Measurements from ENCODE around the gene CDH22. TPM values are rescaled to one million over a fixed set of nuclear protein-coding genes. Genes with fewer than 3 reads are reported as not detected.

Gene CDH22
- total and polyA plus RNA-seq, 9 of the 15 experiments (the other 6 are each of a cell fraction or from before 2014, with no cell fraction given) = 0.07 to 0.08 TPM; not detected in 7

GRCh38 chr20:46222521-46223007 lies 85.7 kb downstream of the CDH22 start:
- POLR2A ChIA-PET = no interaction called here
- peaks cover 3% of the 10 kb centered on the region for H3K9me1 ChIP-seq (ENCODE audit: control insufficient read depth, insufficient read depth, low read length)
- DNase-seq (ENCODE audit: extremely low read depth in 1 of 4, low spot score in 3 of 4) = no peak
- H3K9ac ChIP-seq (ENCODE audit: insufficient read depth in 1 of 2, low read depth in 2 of 2, low read length in 2 of 2) = no peak overlapping the region
- peaks cover 11 to 24% of the 10 kb centered on the region in 2 experiments; a peak in 4 of 5 replicates for H3K4me1 ChIP-seq (replicated peaks in 1 of 2; ENCODE audit: control insufficient read depth in 2 of 2, insufficient read depth in 2 of 2, low read length in 2 of 2)
- H3K9me3 ChIP-seq (replicated peaks; ENCODE audit: control insufficient read depth, insufficient read depth, low read depth, low read length) = no peaks in the 10 kb centered on the region
- H3K36me3 ChIP-seq (ENCODE audit: control insufficient read depth, insufficient read depth, low read length) = no peaks in the 10 kb centered on the region
- in situ Hi-C loops (cut with MboI) (no loop called here), intact Hi-C loops (cut with micrococcal nuclease) (no loop called here)
- CTCF ChIA-PET (ENCODE audit: low intra/inter-chr PET ratio) = no interaction called here
- H3K79me2 ChIP-seq (ENCODE audit: control insufficient read depth, insufficient read depth, low read length) = no peaks in the 10 kb centered on the region
- BruUV-seq (replicated peaks) = no TSS peak
- no peak overlapping the region for H3K4me2 ChIP-seq (ENCODE audit: insufficient read depth, low read length)
- no peak overlapping the region for H3K27ac ChIP-seq (ENCODE audit: extremely low read depth, low read depth, low read length)
- 26% methylated on average over 14 of the region's 14 CpGs for WGBS (ENCODE audit: insufficient coverage, low coverage, missing lambda C conversion rate)
- peaks cover 0 to 16% of the 10 kb centered on the region in 2 experiments; a peak in 2 of 5 replicates for H3K27me3 ChIP-seq (ENCODE audit: control insufficient read depth in 2 of 2, insufficient read depth in 2 of 2, low read length in 2 of 2)
- no peak overlapping the region for H2AFZ ChIP-seq (ENCODE audit: low read depth, low read length)
- ATAC-seq = no peak
- TF ChIP-seq MYBL2 (IDR thresholded peaks at IDR 0.05; ENCODE audit: low read depth) = no peak
- TF ChIP-seq MYBL2 (CRISPR knock-in tag; IDR thresholded peaks at IDR 0.05; ENCODE audit: borderline replicate concordance) = no peak
- TF ChIP-seq ZNF316 (IDR thresholded peaks at IDR 0.05) = 0 out of 2 replicates have a peak, but pooled peaks have one; percentile 4
- TF ChIP-seq C11orf30 (IDR thresholded peaks at IDR 0.05; ENCODE audit: low read depth) = peak; percentile 29; the same call in 1 of the 2 replicates
- no peak for FAIRE-seq
- no peaks in the 10 kb centered on the region; the same call in 1 of the 2 replicates for H4K20me1 ChIP-seq (replicated peaks; ENCODE audit: control insufficient read depth, insufficient read depth, low read length)
- H3K4me3 ChIP-seq = no peak overlapping the region

- WGBS (ENCODE audit: insufficient coverage, low coverage, missing lambda C conversion rate) = 32% methylated on average over 9 of the region's 9 CpGs
- H3K79me2 ChIP-seq (ENCODE audit: control insufficient read depth, insufficient read depth, low read length) = no peaks in the 10 kb centered on the region
Observed at GRCh38 chr20:46221256-46221833, 87.0 kb downstream of the CDH22 start.

More at GRCh38 chr20:46221256-46221833, 87.0 kb downstream of the CDH22 start:
- H3K4me3 ChIP-seq = no peak overlapping the region
- intact Hi-C loops (cut with micrococcal nuclease) = no loop called here
- DNase-seq (ENCODE audit: extremely low read depth in 1 of 4, low spot score in 3 of 4) (no peak), FAIRE-seq (peak; percentile 51), ATAC-seq (no peak)
- TF ChIP-seq ETV1 (tag; conservative IDR thresholded peaks at IDR 0.05; ENCODE audit: low read depth) (no peak), CCAR2 (IDR thresholded peaks at IDR 0.05; ENCODE audit: low read depth, low read length) (no peak), TCF15 (CRISPR knock-in tag; IDR thresholded peaks at IDR 0.05) (no peak), MLX (CRISPR knock-in tag; conservative IDR thresholded peaks at IDR 0.05) (no peak)
- H4K20me1 ChIP-seq (replicated peaks; ENCODE audit: control insufficient read depth, insufficient read depth, low read length) = peaks cover 2% of the 10 kb centered on the region; the same call in 1 of the 2 replicates
- H3K9ac ChIP-seq (ENCODE audit: insufficient read depth in 1 of 2, low read depth in 2 of 2, low read length in 2 of 2) = no peak overlapping the region
- BruUV-seq (replicated peaks) = no TSS peak
- peaks cover 3% of the 10 kb centered on the region for H3K9me1 ChIP-seq (ENCODE audit: control insufficient read depth, insufficient read depth, low read length)
- H3K36me3 ChIP-seq (ENCODE audit: control insufficient read depth, insufficient read depth, low read length) = no peaks in the 10 kb centered on the region
- H3K4me2 ChIP-seq (ENCODE audit: insufficient read depth, low read length) = no peak overlapping the region; the same call in 1 of the 2 replicates
- no peaks in the 10 kb centered on the region for H3K9me3 ChIP-seq (replicated peaks; ENCODE audit: control insufficient read depth, insufficient read depth, low read depth, low read length)
- peak overlapping the region; percentile 65; the same call in 1 of the 2 replicates for H2AFZ ChIP-seq (ENCODE audit: low read depth, low read length)
- peaks cover 13 to 20% of the 10 kb centered on the region in 2 experiments; a peak in 4 of 5 replicates for H3K4me1 ChIP-seq (replicated peaks in 1 of 2; ENCODE audit: control insufficient read depth in 2 of 2, insufficient read depth in 2 of 2, low read length in 2 of 2)
- CTCF ChIA-PET (ENCODE audit: low intra/inter-chr PET ratio) = no interaction called here
- H3K27ac ChIP-seq (ENCODE audit: extremely low read depth, low read depth, low read length) = no peak overlapping the region
- peaks cover 0 to 8% of the 10 kb centered on the region in 2 experiments; a peak in 3 of 5 replicates for H3K27me3 ChIP-seq (ENCODE audit: control insufficient read depth in 2 of 2, insufficient read depth in 2 of 2, low read length in 2 of 2)
- POLR2A ChIA-PET = interaction anchor here (1.4 kb wide), 1 partner anchor 9 kb away, joined by 4 read pairs; no protein-coding TSS in a partner anchor
- in situ Hi-C loops (cut with MboI) = no loop called here
